Esophagus muscularis mucosa (tissue), 4 donors: ENCODE measurements around the gene SCARF2. TPM values are rescaled to one million over a fixed set of nuclear protein-coding genes. Genes with fewer than 3 reads are reported as not detected.
"Not testable (repeated sequence)": the region's sequence is repeated elsewhere in the genome, so short reads cannot be mapped to it uniquely, and the experiment has no call there.

Experiments
- DNase-seq: peaks from one replicate; pipeline ENCODE4 v3.0.0-alpha.2; 2017; ENCODE audit errors: extremely low spot score
- H3K27ac ChIP-seq, 4 donors: fragments of 200-600 bp; sonication (generic); replicated peaks in 1 of 4; 1 replicate in 3 of 4; 2 replicates in 1 of 4; pipeline ENCODE4 v1.5.1; 2016 to 2019; ENCODE audit warnings: mild to moderate bottlenecking in 1 of 4
- H3K27me3 ChIP-seq, 4 donors: fragments of 200-600 bp; sonication (generic); one replicate each; pipeline versions ENCODE4 v1.5.1 to v1.6.0; 2016 to 2019
- H3K36me3 ChIP-seq, 4 donors: fragments of 200-600 bp; sonication (generic); one replicate each; pipeline ENCODE4 v1.5.1; 2016 to 2019
- H3K4me1 ChIP-seq, 4 donors: fragments of 200-600 bp; sonication (generic); one replicate each; pipeline ENCODE4 v1.5.1; 2016 to 2019
- H3K4me3 ChIP-seq, 4 donors: fragments of 200-600 bp; sonication (generic); 1 replicate in 2 of 4; 2 replicates in 2 of 4; pipeline ENCODE4 v1.5.1; 2016 to 2019; ENCODE audit warnings: mild to moderate bottlenecking in 4 of 4, moderate library complexity in 1 of 4
- H3K9me3 ChIP-seq, 4 donors: fragments of 200-600 bp; sonication (generic); 1 replicate in 3 of 4; 2 replicates in 1 of 4; pipeline ENCODE4 v1.5.1; 2016 to 2019
- EP300 ChIP-seq: sonication (generic); formaldehyde crosslinking; IDR thresholded peaks from one replicate; pipeline ENCODE4 v1.6.1; 2017; ENCODE audit warnings: antibody characterized with exemption
- POLR2A ChIP-seq: fragments of 450-650 bp; IDR thresholded peaks from one replicate; pipeline ENCODE4 v1.6.1; 2017; ENCODE audit warnings: antibody characterized with exemption, moderate library complexity, mild to moderate bottlenecking, low read depth
- POLR2AphosphoS5 ChIP-seq, 2 donors: sonication (generic); formaldehyde crosslinking; IDR thresholded peaks; one replicate each; pipeline ENCODE4 v1.6.1; 2017; ENCODE audit warnings: antibody characterized with exemption in 2 of 2
- WGBS: methylation state at CpG from one replicate; pipeline ENCODE4 v1.1.5; 2018; 5-methylcytosine and 5-hydroxymethylcytosine counted together
- intact Hi-C: fragments of 100-400 bp; cut with DNase I; formaldehyde crosslinking; loops from one replicate; pipeline ENCODE4 v1.15.1; 2023
- total RNA-seq, 4 donors: library from RNA; depleted of rRNA; stranded (reverse); fragments of >200 nt; gene quantifications; one replicate each; pipeline versions ENCODE4 v1.1.0 to v1.2.1, GENCODE V29; 2016
- TF ChIP-seq, protein P1 (sequence below), 3 experiments: fragments of 200-600 bp in 2 of 3; fragments of 450-650 bp in 1 of 3; sonication (generic) in 2 of 3; IDR thresholded peaks; one replicate each; pipeline ENCODE4 v1.5.1; 2017 to 2019; ENCODE audit warnings: antibody characterized with exemption in 3 of 3, mild to moderate bottlenecking in 2 of 3, moderate library complexity in 1 of 3

SCARF2 gene
- total RNA-seq, 4 donors from 2014 or later, result 14.5 to 31.6 (median 22.2) TPM

DNA sequence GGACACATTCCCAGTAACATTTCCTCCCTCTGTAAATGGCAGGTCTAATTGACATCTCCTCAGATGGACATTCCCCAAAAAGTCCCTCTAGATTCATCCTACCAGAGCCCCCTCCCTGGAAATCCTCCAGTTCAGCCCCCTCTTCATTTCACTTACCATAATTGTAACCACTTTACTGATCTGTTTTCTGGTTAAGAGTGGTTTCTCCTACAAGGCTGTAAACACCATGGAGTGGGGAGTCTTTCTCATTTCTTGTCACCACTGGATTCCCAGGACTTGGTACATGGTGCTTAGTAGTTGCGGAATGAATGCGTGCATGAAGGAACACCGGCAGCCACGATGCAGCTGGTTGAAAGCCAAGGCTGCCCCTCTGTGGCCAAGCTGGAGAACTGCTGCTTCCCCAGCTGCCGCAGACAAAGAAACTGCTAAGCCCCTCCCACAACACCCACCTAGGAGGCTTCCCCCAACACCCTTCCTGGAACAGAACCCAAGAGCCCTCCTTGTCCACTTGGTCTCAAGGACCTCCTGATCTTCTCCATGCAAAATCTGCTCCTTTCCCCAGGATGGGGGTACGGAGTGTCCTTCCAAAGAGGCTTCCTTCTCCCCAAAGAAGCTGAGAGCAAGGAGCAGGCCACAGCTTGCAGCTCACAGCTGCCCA lies 18.6 kb upstream of the SCARF2 start:
- 17% methylated on average over 6 of the region's 6 CpGs for WGBS
- Histone ChIP-seq H3K36me3 (peaks cover 0 to 63% (median 29%) of the 10 kb centered on the region in 4 donors), H3K4me3 (no peak overlapping the region)

DNA sequence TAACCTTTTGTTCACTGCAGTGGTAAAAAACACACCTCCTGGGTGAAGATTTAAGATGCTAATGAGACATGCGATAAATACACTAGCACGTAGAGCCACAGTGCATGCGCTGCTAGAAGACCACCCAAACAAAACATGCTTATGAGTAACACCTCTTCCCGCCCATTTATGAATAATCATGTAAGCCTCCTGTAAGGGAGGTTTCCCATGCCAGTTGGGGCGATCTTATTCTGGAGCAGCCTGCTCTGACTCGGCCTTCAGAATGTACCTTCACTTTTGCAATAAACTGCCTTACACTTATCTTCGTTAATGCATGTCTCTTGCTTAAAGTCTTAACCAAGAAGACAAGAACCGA lies 18.1 kb upstream of the SCARF2 start:
- DNase-seq, result no peak

More for the DNA sequence above, 18.6 kb upstream of the SCARF2 start:
- intact Hi-C loops, result loop anchor here (2.0 to 5.0 kb wide), 2 partner anchors 36 to 37 kb away; no protein-coding TSS in a partner anchor
- no peak for TF ChIP-seq POLR2A
- TF ChIP-seq, protein P1, sequence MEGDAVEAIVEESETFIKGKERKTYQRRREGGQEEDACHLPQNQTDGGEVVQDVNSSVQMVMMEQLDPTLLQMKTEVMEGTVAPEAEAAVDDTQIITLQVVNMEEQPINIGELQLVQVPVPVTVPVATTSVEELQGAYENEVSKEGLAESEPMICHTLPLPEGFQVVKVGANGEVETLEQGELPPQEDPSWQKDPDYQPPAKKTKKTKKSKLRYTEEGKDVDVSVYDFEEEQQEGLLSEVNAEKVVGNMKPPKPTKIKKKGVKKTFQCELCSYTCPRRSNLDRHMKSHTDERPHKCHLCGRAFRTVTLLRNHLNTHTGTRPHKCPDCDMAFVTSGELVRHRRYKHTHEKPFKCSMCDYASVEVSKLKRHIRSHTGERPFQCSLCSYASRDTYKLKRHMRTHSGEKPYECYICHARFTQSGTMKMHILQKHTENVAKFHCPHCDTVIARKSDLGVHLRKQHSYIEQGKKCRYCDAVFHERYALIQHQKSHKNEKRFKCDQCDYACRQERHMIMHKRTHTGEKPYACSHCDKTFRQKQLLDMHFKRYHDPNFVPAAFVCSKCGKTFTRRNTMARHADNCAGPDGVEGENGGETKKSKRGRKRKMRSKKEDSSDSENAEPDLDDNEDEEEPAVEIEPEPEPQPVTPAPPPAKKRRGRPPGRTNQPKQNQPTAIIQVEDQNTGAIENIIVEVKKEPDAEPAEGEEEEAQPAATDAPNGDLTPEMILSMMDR (IDR thresholded peaks at IDR 0.05), result peak; percentile 87 to 93 (median 88)
- TF ChIP-seq POLR2AphosphoS5 (IDR thresholded peaks at IDR 0.05), result peak in 1 of 2 donors; percentile 57
- TF ChIP-seq EP300, result no peak
- H3K27me3 ChIP-seq, result no peaks in the 10 kb centered on the region
- DNase-seq, result no peak
- no peaks in the 10 kb centered on the region for H3K9me3 ChIP-seq
- peaks cover 0 to 12% (median 4%) of the 10 kb centered on the region in 4 donors for H3K4me1 ChIP-seq
- no peak overlapping the region for H3K27ac ChIP-seq

DNA sequence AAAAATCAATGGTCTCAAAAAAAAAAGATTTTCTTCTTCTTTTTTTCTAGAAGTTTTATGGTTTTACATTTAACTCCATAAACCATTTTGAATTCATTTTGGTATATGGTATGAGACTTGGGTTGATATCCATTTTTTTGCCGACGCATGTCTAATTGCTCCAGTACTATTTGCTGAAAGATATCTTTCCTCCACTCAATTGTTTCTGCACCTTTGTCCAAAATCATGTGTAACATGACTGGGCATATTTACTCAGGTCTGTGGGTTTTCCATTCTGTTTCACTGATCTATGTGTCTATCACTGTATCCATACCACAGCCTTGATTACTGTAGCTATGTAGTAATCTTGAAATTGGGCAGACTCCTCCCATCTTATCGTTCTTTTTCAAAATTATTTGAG lies 15.6 kb upstream of the SCARF2 start:
- Histone ChIP-seq H3K36me3 (peaks cover 0 to 71% (median 19%) of the 10 kb centered on the region in 4 donors), H3K27ac (no peak overlapping the region)

More for the DNA sequence above, 18.1 kb upstream of the SCARF2 start:
- 86% methylated on average over 8 of the region's 8 CpGs for WGBS
- Histone ChIP-seq H3K27me3 (no peaks in the 10 kb centered on the region), H3K27ac (no peak overlapping the region), H3K36me3 (peaks cover 0 to 68% (median 32%) of the 10 kb centered on the region in 4 donors), H3K9me3 (no peaks in the 10 kb centered on the region), H3K4me3 (no peak overlapping the region), H3K4me1 (peaks cover 0 to 12% (median 4%) of the 10 kb centered on the region in 4 donors)
- intact Hi-C loops, result loop anchor here (2.0 to 5.0 kb wide), 2 partner anchors 37 kb away; no protein-coding TSS in a partner anchor
- TF ChIP-seq POLR2A (no peak), POLR2AphosphoS5 (IDR thresholded peaks at IDR 0.05) (no peak), EP300 (no peak)
- TF ChIP-seq, protein P1 (IDR thresholded peaks at IDR 0.05), result no peak

DNA sequence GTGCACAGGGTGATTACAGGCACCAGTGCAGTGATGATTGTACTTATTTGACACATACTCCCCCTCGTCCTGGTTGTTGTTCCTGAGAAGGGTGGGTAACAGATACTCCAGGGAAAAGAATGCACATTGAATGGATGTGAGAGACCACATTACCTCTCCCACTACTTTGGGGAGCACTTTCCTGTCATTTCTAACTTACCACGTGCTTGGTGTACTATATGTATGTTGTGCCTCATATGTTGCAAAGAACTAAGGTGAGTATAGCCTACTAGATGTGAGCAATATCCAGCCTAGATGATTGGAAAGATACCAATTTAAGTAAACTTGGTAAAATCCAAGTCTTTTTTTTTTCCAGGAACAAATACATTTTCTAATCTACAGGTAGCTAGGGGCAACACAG lies 14.3 kb upstream of the SCARF2 start:
- Histone ChIP-seq H3K27me3 (no peaks in the 10 kb centered on the region), H3K27ac (no peak overlapping the region), H3K4me1 (peaks cover 0 to 7% (median 3%) of the 10 kb centered on the region in 4 donors), H3K4me3 (no peak overlapping the region), H3K9me3 (no peaks in the 10 kb centered on the region), H3K36me3 (peaks cover 0 to 60% (median 9%) of the 10 kb centered on the region in 4 donors)
- TF ChIP-seq, protein P1 (IDR thresholded peaks at IDR 0.05), result no peak
- no peak for TF ChIP-seq POLR2A
- TF ChIP-seq POLR2AphosphoS5 (IDR thresholded peaks at IDR 0.05), result no peak
- no peak for TF ChIP-seq EP300
- intact Hi-C loops, result no loop called here
- no peak for DNase-seq
- 64% methylated on average over 2 of the region's 2 CpGs for WGBS

More for the DNA sequence above, 15.6 kb upstream of the SCARF2 start:
- Histone ChIP-seq H3K4me3 (no peak overlapping the region), H3K27me3 (no peaks in the 10 kb centered on the region), H3K9me3 (no peaks in the 10 kb centered on the region), H3K4me1 (peaks cover 0 to 7% (median 3%) of the 10 kb centered on the region in 4 donors)
- 95% methylated on average over 3 of the region's 3 CpGs for WGBS
- TF ChIP-seq EP300 (no peak), POLR2A (no peak), POLR2AphosphoS5 (IDR thresholded peaks at IDR 0.05) (no peak)
- TF ChIP-seq, protein P1 (IDR thresholded peaks at IDR 0.05), result no peak
- DNase-seq, result no peak
- intact Hi-C loops, result no loop called here

DNA sequence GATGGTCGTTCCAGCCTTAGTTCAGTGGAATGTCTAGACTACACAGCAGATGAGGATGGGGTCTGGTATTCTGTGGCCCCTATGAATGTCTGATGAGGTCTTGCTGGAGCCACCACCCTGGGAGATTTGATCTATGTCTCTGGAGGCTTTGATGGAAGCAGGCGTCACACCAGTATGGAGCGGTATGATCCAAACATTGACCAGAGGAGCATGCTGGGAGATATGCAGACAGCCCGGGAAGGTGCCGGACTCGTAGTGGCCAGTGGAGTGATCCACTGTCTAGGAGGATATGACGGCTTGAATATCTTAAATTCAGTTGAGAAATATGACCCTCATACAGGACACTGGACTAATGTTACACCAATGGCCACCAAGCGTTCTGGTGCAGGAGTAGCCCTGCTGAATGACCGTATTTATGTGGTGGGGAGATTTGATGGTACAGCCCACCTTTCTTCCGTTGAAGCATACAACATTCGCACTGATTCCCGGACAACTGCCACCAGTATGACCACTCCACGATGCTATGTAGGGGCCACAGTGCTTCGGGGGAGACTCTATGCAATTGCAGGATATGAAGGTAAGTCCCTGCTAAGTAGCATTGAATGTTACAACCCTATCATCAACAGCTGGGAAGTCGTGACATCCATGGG lies 13.6 kb upstream of the SCARF2 start:
- DNase-seq, H3K4me3 ChIP-seq, H3K27ac ChIP-seq, H3K27me3 ChIP-seq, intact Hi-C loops, H3K9me3 ChIP-seq, H3K4me1 ChIP-seq: not testable (repeated sequence)
- 96% methylated on average over 9 of the region's 15 CpGs for WGBS
- peaks cover 1 to 58% (median 8%) of the 10 kb centered on the region in 4 donors for H3K36me3 ChIP-seq
